ENCODE results near the gene ST3GAL2.

Gene ST3GAL2

DNA sequence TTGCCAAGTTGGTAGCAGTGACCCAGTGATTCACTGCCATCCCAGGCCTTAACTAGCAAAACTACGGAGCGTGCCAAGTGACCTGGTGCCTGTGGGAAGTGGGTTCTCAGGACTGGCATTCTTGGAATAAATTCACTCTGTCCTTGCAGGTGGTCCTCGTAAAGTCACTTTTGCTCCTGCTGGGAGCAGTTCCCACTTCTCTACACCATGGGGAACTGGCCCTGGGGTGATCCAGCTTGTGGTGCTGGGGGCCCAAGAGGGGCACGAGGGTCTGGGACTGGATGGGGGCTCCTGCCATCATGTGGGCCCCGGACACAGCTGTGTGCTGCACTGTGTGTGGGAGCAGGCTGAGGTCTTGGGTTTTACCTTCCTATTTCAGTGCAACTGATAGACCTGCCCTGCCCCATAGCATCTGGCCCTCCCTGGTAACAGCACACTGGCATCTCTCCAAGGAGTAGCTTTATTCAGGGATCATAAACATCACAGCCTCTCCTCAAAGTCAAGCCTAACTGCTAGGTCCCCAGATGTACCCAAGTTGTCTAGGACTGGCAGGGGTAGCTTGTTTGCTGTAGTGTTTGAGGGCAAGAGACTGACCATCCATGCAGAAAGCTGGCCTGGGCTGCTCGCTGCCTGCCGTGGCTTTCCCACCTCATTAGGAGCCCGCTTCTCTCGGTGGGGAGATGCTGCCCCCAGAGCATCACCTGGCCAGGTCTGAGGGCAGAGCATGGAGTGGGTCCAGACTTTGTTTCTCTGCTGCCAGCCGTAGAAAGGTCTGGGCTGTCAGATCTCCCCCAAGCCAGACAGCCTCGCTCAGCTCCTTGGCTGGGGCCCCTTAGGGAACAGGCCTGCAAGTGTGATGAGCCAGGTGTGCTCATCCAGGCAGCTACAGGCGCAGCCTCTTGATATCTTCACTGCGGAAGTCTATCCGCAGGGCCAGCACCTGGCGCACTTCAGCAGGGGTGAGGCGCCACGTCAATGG lies 41.5 kb upstream of the ST3GAL2 start:
- no peak for TF ChIP-seq CTCF (IDR thresholded peaks at IDR 0.05; ENCODE audit: low read depth, low read length)
- Histone ChIP-seq H3K27me3 (no peaks in the 10 kb centered on the region), H3K36me3 (peaks cover 34% of the 10 kb centered on the region), H3K4me1 (peaks cover 8% of the 10 kb centered on the region), H3K9me3 (no peaks in the 10 kb centered on the region), H3K4me3 (ENCODE audit: low read depth, low read length) (no peak overlapping the region)
- no peak for DNase-seq

- Histone ChIP-seq H3K4me1 (peaks cover 16% of the 10 kb centered on the region), H3K36me3 (peaks cover 24% of the 10 kb centered on the region), H3K27me3 (no peaks in the 10 kb centered on the region), H3K9me3 (no peaks in the 10 kb centered on the region), H3K4me3 (ENCODE audit: low read depth, low read length) (no peak overlapping the region)
- no peak for TF ChIP-seq CTCF (IDR thresholded peaks at IDR 0.05; ENCODE audit: low read depth, low read length)
- no peak for DNase-seq
Measured at GRCh38 chr16:70478912-70479341, 40.0 kb upstream of the ST3GAL2 start.

DNA sequence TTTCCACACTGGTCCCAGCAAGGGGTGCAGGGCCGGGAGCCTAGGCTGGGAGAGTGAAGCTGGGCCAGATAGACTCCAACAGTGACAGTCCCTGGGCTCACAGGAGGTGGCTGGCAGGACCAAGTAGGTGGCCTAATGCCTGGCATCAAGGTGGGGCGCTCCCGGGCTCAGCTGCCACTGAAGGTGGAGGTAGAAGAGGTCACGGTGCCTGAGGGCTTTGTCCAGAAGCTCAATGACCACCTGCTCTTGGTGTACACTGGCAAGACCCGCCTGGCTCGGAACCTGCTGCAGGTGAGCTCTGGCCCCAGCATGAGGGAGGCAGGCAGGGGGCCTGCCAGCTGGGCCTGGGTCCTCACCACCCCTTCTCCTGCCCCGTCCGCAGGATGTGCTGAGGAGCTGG lies 39.3 kb upstream of the ST3GAL2 start:
- no peak for TF ChIP-seq CTCF (IDR thresholded peaks at IDR 0.05; ENCODE audit: low read depth, low read length)
- no peak for DNase-seq
- Histone ChIP-seq H3K27me3 (no peaks in the 10 kb centered on the region), H3K9me3 (no peaks in the 10 kb centered on the region), H3K36me3 (peaks cover 17% of the 10 kb centered on the region), H3K4me3 (ENCODE audit: low read depth, low read length) (no peak overlapping the region), H3K4me1 (peaks cover 16% of the 10 kb centered on the region)

GRCh38 chr16:70476272-70477020 lies 37.5 kb upstream of the ST3GAL2 start:
- H3K4me3 ChIP-seq (ENCODE audit: low read depth, low read length) = no peak overlapping the region
- peak; percentile 72 for DNase-seq
- H3K4me1 ChIP-seq = peaks cover 16% of the 10 kb centered on the region
- H3K9me3 ChIP-seq = no peaks in the 10 kb centered on the region
- peaks cover 11% of the 10 kb centered on the region for H3K36me3 ChIP-seq
- no peaks in the 10 kb centered on the region for H3K27me3 ChIP-seq
- TF ChIP-seq CTCF (IDR thresholded peaks at IDR 0.05; ENCODE audit: low read depth, low read length) = no peak

DNA sequence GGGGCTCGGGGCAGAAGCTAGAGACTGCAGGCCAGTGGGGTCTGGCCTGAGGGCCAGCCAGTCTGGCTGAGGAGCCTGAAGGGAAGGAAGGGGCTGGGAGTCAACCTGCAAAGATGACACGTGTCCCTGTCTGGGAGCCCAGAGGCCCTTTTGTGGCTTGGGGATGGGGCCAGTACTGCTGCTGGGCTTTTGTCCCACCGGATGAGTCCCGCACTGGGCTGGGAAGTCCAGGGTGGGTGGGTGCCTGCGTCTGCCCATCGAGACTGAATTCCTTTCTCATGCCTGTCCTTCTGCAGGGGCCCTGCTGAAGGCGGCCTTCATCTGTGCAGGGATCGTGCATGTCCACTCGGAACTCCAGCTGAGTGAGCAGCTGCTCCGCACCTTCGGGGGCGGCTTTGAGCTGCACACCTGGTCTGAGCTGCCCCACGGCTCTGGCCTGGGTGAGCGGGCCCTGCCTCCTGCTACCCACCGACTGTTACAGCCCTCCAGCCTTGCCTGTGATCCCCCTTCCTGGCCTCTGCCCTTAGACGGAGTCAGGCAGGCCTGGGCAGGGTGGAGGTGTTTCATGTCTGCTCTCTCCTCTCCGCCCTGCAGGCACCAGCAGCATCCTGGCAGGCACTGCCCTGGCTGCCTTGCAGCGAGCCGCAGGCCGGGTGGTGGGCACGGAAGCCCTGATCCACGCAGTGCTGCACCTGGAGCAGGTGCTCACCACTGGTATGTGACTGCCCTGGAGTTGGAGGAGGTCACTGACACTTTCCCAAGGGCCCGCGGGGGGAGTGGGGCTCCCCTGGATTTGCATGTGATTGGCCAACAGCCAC lies 36.4 kb upstream of the ST3GAL2 start:
- no peaks in the 10 kb centered on the region for H3K27me3 ChIP-seq
- DNase-seq = no peak
- TF ChIP-seq CTCF (IDR thresholded peaks at IDR 0.05; ENCODE audit: low read depth, low read length) = no peak
- peaks cover 16% of the 10 kb centered on the region for H3K4me1 ChIP-seq
- H3K9me3 ChIP-seq = no peaks in the 10 kb centered on the region
- H3K36me3 ChIP-seq = peaks cover 6% of the 10 kb centered on the region; the same call in 1 of the 2 replicates
- no peak overlapping the region for H3K4me3 ChIP-seq (ENCODE audit: low read depth, low read length)
